ENCODE results near the gene DCDC2C.

GRCh38 chr2:3755277-3755676 is 51.9 kb downstream of the DCDC2C start:
- TF ChIP-seq MAX (IDR thresholded peaks at IDR 0.05) (no peak), USF1 (IDR thresholded peaks at IDR 0.05) (no peak), TCF12 (IDR thresholded peaks at IDR 0.05; ENCODE audit: low read depth) (no peak), TAF1 (IDR thresholded peaks at IDR 0.05; ENCODE audit: low read depth) (no peak)

Measured in Ishikawa (cell line).